CD4-positive, alpha-beta memory T cell (primary cell): ENCODE data around the gene CHMP4B. TPM values are rescaled to one million over a fixed set of nuclear protein-coding genes. Genes with fewer than 3 reads are reported as not detected.

ENCODE experiments used
- CTCF ChIA-PET: fragments of 350-600 bp; sonication (Branson Sonifier 250); formaldehyde crosslinking; loops from one replicate; lab custom pipeline; 2021; ENCODE audit warnings: inconsistent platforms; ENCODE audit not compliant: partially characterized antibody; lab: Charles Lee
- POLR2A ChIA-PET: fragments of 350-600 bp; sonication (Branson Sonifier 250); formaldehyde crosslinking; loops from one replicate; lab custom pipeline; 2021; ENCODE audit not compliant: partially characterized antibody; lab: Charles Lee
- DNase-seq, 5 donors: peaks; one replicate each; pipeline versions ENCODE4 v3.0.0 to v3.0.0-alpha.2; 2020 to 2022; ENCODE audit warnings: mixed read lengths in 1 of 5
- H3K27ac ChIP-seq: one replicate; pipeline ENCODE4 v1.7.0; 2013; ENCODE audit warnings: low read depth, low read length
- H3K27me3 ChIP-seq: 2 replicates; pipeline ENCODE4 v1.7.0; 2013; ENCODE audit warnings: mild to moderate bottlenecking, low read length, moderate library complexity; ENCODE audit not compliant: insufficient read depth
- H3K36me3 ChIP-seq: 2 replicates; pipeline ENCODE4 v1.7.0; 2013; ENCODE audit warnings: mild to moderate bottlenecking, low read length, moderate library complexity; ENCODE audit not compliant: insufficient read depth
- H3K4me1 ChIP-seq: 2 replicates; pipeline ENCODE4 v1.7.0; 2013; ENCODE audit warnings: mild to moderate bottlenecking, low read length, moderate library complexity; ENCODE audit not compliant: insufficient read depth
- H3K4me3 ChIP-seq, 2 donors: one replicate each; pipeline ENCODE4 v1.7.0; 2013; ENCODE audit warnings: low read length in 2 of 2, mild to moderate bottlenecking in 1 of 2
- H3K9me3 ChIP-seq, 2 donors: one replicate each; pipeline ENCODE4 v1.7.0; 2013; ENCODE audit warnings: low read length in 2 of 2, control low read depth in 1 of 2; ENCODE audit not compliant: control insufficient read depth in 1 of 2
- H3K27ac Mint-ChIP-seq, 7 donors: one replicate each; pipeline ENCODE4 v1.8.0; 2020 to 2021; ENCODE audit warnings: mixed read lengths in 7 of 7, mild to moderate bottlenecking in 6 of 7, inconsistent platforms in 3 of 7, moderate library complexity in 3 of 7
- H3K27me3 Mint-ChIP-seq, 2 donors: one replicate each; pipeline ENCODE4 v1.8.0; 2020 to 2021; ENCODE audit warnings: mixed read lengths in 2 of 2
- H3K36me3 Mint-ChIP-seq, 2 donors: one replicate each; pipeline ENCODE4 v1.8.0; 2020 to 2021; ENCODE audit warnings: mixed read lengths in 2 of 2, inconsistent platforms in 1 of 2, mild to moderate bottlenecking in 1 of 2
- H3K4me1 Mint-ChIP-seq, 4 donors: one replicate each; pipeline ENCODE4 v1.8.0; 2020 to 2021; ENCODE audit warnings: mixed read lengths in 4 of 4, mild to moderate bottlenecking in 1 of 4
- H3K4me3 Mint-ChIP-seq, 8 donors: one replicate each; pipeline ENCODE4 v1.8.0; 2020 to 2021; ENCODE audit warnings: mixed read lengths in 8 of 8, mild to moderate bottlenecking in 7 of 8, moderate library complexity in 6 of 8, inconsistent platforms in 3 of 8
- H3K9me3 Mint-ChIP-seq, 8 donors: one replicate each; pipeline ENCODE4 v1.8.0; 2020 to 2021; ENCODE audit warnings: mixed read lengths in 8 of 8, mild to moderate bottlenecking in 5 of 8, inconsistent platforms in 3 of 8, moderate library complexity in 1 of 8
- intact Hi-C: fragments of 100-400 bp; cut with micrococcal nuclease; formaldehyde crosslinking; loops from one replicate; pipeline ENCODE4 v1.15.1; 2023
- polyA plus RNA-seq, 2 donors: library from polyadenylated mRNA; unstranded; fragments of 300-500 nt; fragmentation: Illumina TruSeq; gene quantifications; one replicate each; pipeline ENCODE4 v1.2.3, GENCODE V29; 2021
- total RNA-seq, 2 experiments: library from RNA; stranded (reverse); gene quantifications; one replicate each; pipeline ENCODE4 v1.2.3, GENCODE V29; 2021

The CHMP4B gene
- total and polyA plus RNA-seq, 4 experiments from 2014 or later = 1.2 to 54.0 (median 29.1) TPM

GRCh38 chr20:33815671-33816070 is 4.5 kb downstream of the CHMP4B start:
- Mint-ChIP-seq H3K27ac (no peak overlapping the region), H3K4me3 (no peak overlapping the region), H3K9me3 (no peaks in the 10 kb centered on the region), H3K36me3 (peaks cover 13 to 32% of the 10 kb centered on the region in 2 donors), H3K27me3 (no peaks in the 10 kb centered on the region), H3K4me1 (peaks cover 62 to 90% (median 74%) of the 10 kb centered on the region in 4 donors)
- ChIA-PET CTCF (interaction anchor here (1.3 to 1.6 kb wide), 2 partner anchors 24 to 34 kb away, joined by 3 to 4 read pairs; no protein-coding TSS in a partner anchor), POLR2A (interaction anchor here (1.4 kb wide), 1 partner anchor 12 kb away, joined by 3 read pairs; no protein-coding TSS in a partner anchor)
- Histone ChIP-seq H3K9me3 (no peaks in the 10 kb centered on the region), H3K4me1 (peaks cover 62% of the 10 kb centered on the region), H3K36me3 (no peaks in the 10 kb centered on the region), H3K27ac (no peak overlapping the region), H3K4me3 (no peak overlapping the region), H3K27me3 (no peaks in the 10 kb centered on the region)
- intact Hi-C loops = loop anchor here (10.0 kb wide), 1 partner anchor 99 kb away; no protein-coding TSS in a partner anchor
- no peak for DNase-seq

- Mint-ChIP-seq H3K27me3 (no peaks in the 10 kb centered on the region), H3K36me3 (peaks cover 13 to 31% of the 10 kb centered on the region in 2 donors), H3K4me1 (peaks cover 60 to 84% (median 74%) of the 10 kb centered on the region in 4 donors), H3K9me3 (no peaks in the 10 kb centered on the region), H3K27ac (peak overlapping the region in 1 of 7 donors; percentile 22), H3K4me3 (peak overlapping the region in 1 of 8 donors; percentile 22)
- intact Hi-C loops = loop anchor here (10.0 kb wide), 1 partner anchor 99 kb away; no protein-coding TSS in a partner anchor
- Histone ChIP-seq H3K4me3 (no peak overlapping the region), H3K27ac (no peak overlapping the region), H3K36me3 (no peaks in the 10 kb centered on the region), H3K4me1 (peaks cover 60% of the 10 kb centered on the region), H3K27me3 (no peaks in the 10 kb centered on the region), H3K9me3 (no peaks in the 10 kb centered on the region)
- ChIA-PET POLR2A (no interaction called here), CTCF (interaction anchor here (1.6 kb wide), 1 partner anchor 33 kb away, joined by 3 read pairs; no protein-coding TSS in a partner anchor)
- no peak for DNase-seq
Observed at GRCh38 chr20:33816191-33816590, 5.0 kb downstream of the CHMP4B start.

DNA sequence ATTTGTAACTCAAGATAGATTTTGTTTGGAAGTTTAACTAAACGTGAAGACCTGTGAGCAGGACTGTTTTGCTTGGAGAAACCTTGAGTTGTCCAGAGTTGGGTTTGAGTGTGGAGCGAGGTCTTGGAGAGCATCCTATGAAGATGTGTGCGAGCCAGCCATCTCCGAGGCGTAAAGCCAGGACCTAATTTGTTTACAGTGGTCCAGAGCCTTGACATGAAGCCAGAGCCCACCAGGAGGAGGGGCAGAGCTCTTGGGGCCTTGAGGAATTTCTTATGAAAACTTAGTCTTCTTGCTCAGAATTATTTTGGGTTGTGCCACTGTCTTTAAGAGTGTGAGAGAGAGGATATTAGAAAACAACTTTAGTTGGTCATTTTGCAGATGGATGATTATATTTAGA is 6.3 kb downstream of the CHMP4B start:
- DNase-seq = no peak
- Mint-ChIP-seq H3K9me3 (no peaks in the 10 kb centered on the region), H3K27ac (peak overlapping the region in 3 of 7 donors; percentile 3 to 81 (median 8)), H3K4me3 (no peak overlapping the region), H3K27me3 (no peaks in the 10 kb centered on the region), H3K4me1 (peaks cover 58 to 81% (median 71%) of the 10 kb centered on the region in 4 donors), H3K36me3 (peaks cover 13 to 26% of the 10 kb centered on the region in 2 donors)
- Histone ChIP-seq H3K36me3 (no peaks in the 10 kb centered on the region), H3K4me1 (peaks cover 54% of the 10 kb centered on the region), H3K4me3 (no peak overlapping the region), H3K27me3 (no peaks in the 10 kb centered on the region), H3K9me3 (no peaks in the 10 kb centered on the region), H3K27ac (no peak overlapping the region)
- CTCF ChIA-PET = no interaction called here
- POLR2A ChIA-PET = no interaction called here
- intact Hi-C loops = loop anchor here (10.0 kb wide), 1 partner anchor 97 kb away; no protein-coding TSS in a partner anchor

DNA sequence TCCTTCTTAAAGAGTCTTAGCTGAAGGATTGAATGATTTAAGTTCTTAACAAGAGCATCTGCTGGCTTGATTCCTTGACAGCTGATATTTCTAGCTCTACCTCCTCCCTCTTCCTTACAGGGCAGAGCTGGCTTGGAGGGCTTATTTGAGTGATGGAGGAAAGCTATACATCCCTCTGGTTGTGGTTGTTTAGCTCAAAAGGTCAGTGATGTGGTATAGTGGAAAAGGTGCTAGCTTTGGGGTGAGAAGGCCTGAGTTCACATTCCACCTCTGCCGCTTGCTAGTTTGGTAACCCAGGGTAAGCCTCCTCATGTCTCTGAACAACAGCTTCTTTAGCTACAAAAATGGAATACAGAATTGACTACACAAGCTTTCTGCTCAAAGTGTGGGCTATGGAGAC is 8.3 kb downstream of the CHMP4B start:
- H3K27ac ChIP-seq = no peak overlapping the region
- H3K36me3 ChIP-seq = no peaks in the 10 kb centered on the region
- no peak for DNase-seq
- no peaks in the 10 kb centered on the region for H3K9me3 ChIP-seq
- peaks cover 39% of the 10 kb centered on the region for H3K4me1 ChIP-seq
- intact Hi-C loops = loop anchor here (10.0 kb wide), 1 partner anchor 95 kb away; no protein-coding TSS in a partner anchor
- Mint-ChIP-seq H3K4me1 (peaks cover 45 to 66% (median 58%) of the 10 kb centered on the region in 4 donors), H3K27ac (peak overlapping the region in 4 of 7 donors; percentile 22 to 66 (median 52)), H3K4me3 (no peak overlapping the region), H3K9me3 (no peaks in the 10 kb centered on the region), H3K27me3 (no peaks in the 10 kb centered on the region), H3K36me3 (peaks cover 8 to 20% of the 10 kb centered on the region in 2 donors)
- CTCF ChIA-PET = interaction anchor here (0.5 to 1.9 kb wide), 5 partner anchors 8 to 248 kb away, joined by 3 to 7 read pairs (median 3); partner anchors contain the start of gene CHMP4B
- POLR2A ChIA-PET = interaction anchor here (0.8 to 1.7 kb wide), 2 partner anchors 8 to 39 kb away, joined by 3 to 4 read pairs; partner anchors contain the start of gene CHMP4B
- H3K27me3 ChIP-seq = no peaks in the 10 kb centered on the region
- no peak overlapping the region for H3K4me3 ChIP-seq

DNA sequence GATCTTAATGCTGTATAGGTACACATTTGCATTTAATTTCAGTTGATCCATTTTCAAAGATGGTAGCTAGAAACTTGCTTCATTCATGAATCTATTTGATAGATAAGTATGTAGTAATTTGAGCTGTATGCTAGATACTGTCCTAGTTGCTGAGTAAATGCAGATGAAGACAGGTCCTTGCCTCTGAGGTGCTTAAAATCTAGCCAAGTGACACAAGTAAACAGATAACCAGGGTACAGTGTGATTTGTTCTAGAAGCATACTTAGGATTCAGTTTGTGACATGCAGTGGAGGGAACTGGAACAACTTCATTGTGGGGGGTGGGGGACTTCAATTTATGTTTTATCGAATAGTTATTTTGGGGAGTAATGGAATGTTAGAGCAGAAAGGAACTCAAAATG is 9.2 kb downstream of the CHMP4B start:
- CTCF ChIA-PET = interaction anchor here (1.9 kb wide), 1 partner anchor 28 kb away, joined by 7 read pairs; no protein-coding TSS in a partner anchor
- peaks cover 4 to 20% of the 10 kb centered on the region in 2 donors for H3K36me3 Mint-ChIP-seq
- H3K27ac ChIP-seq = no peak overlapping the region
- H3K36me3 ChIP-seq = no peaks in the 10 kb centered on the region
- H3K9me3 ChIP-seq = no peaks in the 10 kb centered on the region
- POLR2A ChIA-PET = interaction anchor here (1.7 kb wide), 1 partner anchor 9 kb away, joined by 4 read pairs; the partner anchor contains the start of gene CHMP4B
- H3K4me1 ChIP-seq = peaks cover 40% of the 10 kb centered on the region
- H3K9me3 Mint-ChIP-seq = no peaks in the 10 kb centered on the region
- peak overlapping the region in 3 of 7 donors; percentile 1 to 56 (median 7) for H3K27ac Mint-ChIP-seq
- DNase-seq = no peak
- H3K27me3 ChIP-seq = no peaks in the 10 kb centered on the region
- no peak overlapping the region for H3K4me3 ChIP-seq
- no peak overlapping the region for H3K4me3 Mint-ChIP-seq
- peaks cover 45 to 66% (median 58%) of the 10 kb centered on the region in 4 donors for H3K4me1 Mint-ChIP-seq
- intact Hi-C loops = no loop called here
- no peaks in the 10 kb centered on the region for H3K27me3 Mint-ChIP-seq

DNA sequence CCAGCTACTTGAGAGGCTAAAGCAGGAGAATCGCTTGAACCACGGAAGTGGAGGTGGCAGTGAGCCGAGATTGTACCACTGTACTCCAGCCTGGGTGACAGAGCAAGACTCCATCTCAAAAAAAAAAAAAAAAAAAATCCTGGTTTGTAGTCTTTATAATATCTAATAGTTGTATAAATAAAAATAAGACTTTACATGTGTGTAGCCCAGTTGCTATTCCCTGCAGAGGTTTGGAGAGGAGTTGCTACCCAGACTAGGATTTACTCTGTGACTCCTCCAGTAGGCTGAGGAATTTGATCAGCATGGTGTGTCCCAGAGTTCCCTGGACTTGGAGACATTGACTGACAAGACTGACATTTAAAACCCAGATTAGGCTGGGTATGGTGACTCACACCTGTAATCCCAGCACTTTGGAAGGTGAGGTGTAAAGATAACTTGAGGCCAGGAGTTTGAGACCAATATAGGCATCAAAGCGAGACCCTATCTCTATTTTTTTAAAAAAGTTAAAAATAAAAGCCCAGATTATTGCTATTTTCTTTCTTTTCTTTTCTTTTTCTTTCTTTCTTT is 10.2 kb downstream of the CHMP4B start:
- intact Hi-C loops = no loop called here
- peaks cover 46 to 66% (median 60%) of the 10 kb centered on the region in 4 donors for H3K4me1 Mint-ChIP-seq
- peaks cover 49% of the 10 kb centered on the region for H3K4me1 ChIP-seq
- peaks cover 3 to 16% of the 10 kb centered on the region in 2 donors for H3K36me3 Mint-ChIP-seq
- no peak for DNase-seq
- peak overlapping the region in 1 of 7 donors; percentile 74 for H3K27ac Mint-ChIP-seq
- H3K9me3 Mint-ChIP-seq = no peaks in the 10 kb centered on the region
- no peak overlapping the region for H3K4me3 Mint-ChIP-seq
- ChIA-PET CTCF (no interaction called here), POLR2A (no interaction called here)
- H3K27me3 Mint-ChIP-seq = no peaks in the 10 kb centered on the region
- no peaks in the 10 kb centered on the region for H3K9me3 ChIP-seq
- H3K27me3 ChIP-seq = no peaks in the 10 kb centered on the region
- no peak overlapping the region for H3K4me3 ChIP-seq
- no peaks in the 10 kb centered on the region for H3K36me3 ChIP-seq
- H3K27ac ChIP-seq = no peak overlapping the region

- DNase-seq = no peak
- no peaks in the 10 kb centered on the region for H3K27me3 ChIP-seq
- no peak overlapping the region for H3K4me3 Mint-ChIP-seq
- H3K4me1 ChIP-seq = peaks cover 54% of the 10 kb centered on the region
- intact Hi-C loops = no loop called here
- H3K4me1 Mint-ChIP-seq = peaks cover 48 to 67% (median 60%) of the 10 kb centered on the region in 4 donors
- CTCF ChIA-PET = no interaction called here
- POLR2A ChIA-PET = no interaction called here
- peaks cover 3 to 14% of the 10 kb centered on the region in 2 donors for H3K36me3 Mint-ChIP-seq
- H3K9me3 ChIP-seq = no peaks in the 10 kb centered on the region
- H3K4me3 ChIP-seq = no peak overlapping the region
- no peaks in the 10 kb centered on the region for H3K9me3 Mint-ChIP-seq
- H3K27ac ChIP-seq = no peak overlapping the region
- H3K27me3 Mint-ChIP-seq = no peaks in the 10 kb centered on the region
- no peaks in the 10 kb centered on the region for H3K36me3 ChIP-seq
- H3K27ac Mint-ChIP-seq = peak overlapping the region in 1 of 7 donors; percentile 52
Observed at GRCh38 chr20:33822423-33822822, 11.3 kb downstream of the CHMP4B start.
